ENCODE results near the gene SSC5D.
"Not testable (repeated sequence)": the region's sequence is repeated elsewhere in the genome, so short reads cannot be mapped to it uniquely, and the experiment has no call there.

SSC5D gene

GRCh38 chr19:55508120-55508519 is 19.9 kb downstream of the SSC5D start:
- DNase-seq = no peak

- peak; percentile 85 for DNase-seq
These were observed 28.8 kb downstream of the SSC5D start for GRCh38 chr19:55516878-55517620.

GRCh38 chr19:55519451-55520311 is 31.4 kb downstream of the SSC5D start:
- DNase-seq = no peak

- DNase-seq = no peak
These were observed 32.6 kb downstream of the SSC5D start for GRCh38 chr19:55520691-55521292.

- DNase-seq = no peak
These were observed 37.3 kb downstream of the SSC5D start for GRCh38 chr19:55525289-55526101.

GRCh38 chr19:55526216-55527196 is 38.3 kb downstream of the SSC5D start:
- DNase-seq = no peak

GRCh38 chr19:55527197-55528029 is 39.2 kb downstream of the SSC5D start:
- DNase-seq = no peak

GRCh38 chr19:55528030-55528803 is 40.0 kb downstream of the SSC5D start:
- no peak for DNase-seq

GRCh38 chr19:55529636-55530234 is 41.5 kb downstream of the SSC5D start:
- no peak for DNase-seq

GRCh38 chr19:55530996-55531395 is 42.8 kb downstream of the SSC5D start:
- DNase-seq = no peak

GRCh38 chr19:55534280-55534679 is 46.0 kb downstream of the SSC5D start:
- DNase-seq = not testable (repeated sequence)

- DNase-seq = no peak
These were observed 47.1 kb downstream of the SSC5D start for GRCh38 chr19:55535173-55535964.

- no peak for DNase-seq
These were observed 47.7 kb downstream of the SSC5D start for GRCh38 chr19:55535965-55536350.

GRCh38 chr19:55536366-55536765 is 48.1 kb downstream of the SSC5D start:
- no peak for DNase-seq

- no peak for DNase-seq
These were observed 48.9 kb downstream of the SSC5D start, which contains the start of gene SBK2 for GRCh38 chr19:55536951-55537740. SBK2 (minus strand) TSS chr19:55537133; CDS start chr19:55536294, 839 bp downstream.

GRCh38 chr19:55537741-55538111 is 49.5 kb downstream of the SSC5D start:
- no peak for DNase-seq

- DNase-seq = no peak
These were observed 49.9 kb downstream of the SSC5D start for GRCh38 chr19:55538132-55538531.
